WTC11 (cell line): ENCODE data around the gene TIMM8B. TPM values are rescaled to one million over a fixed set of nuclear protein-coding genes. Genes with fewer than 3 reads are reported as not detected.

Source experiments
- ATAC-seq: fragments of 200-7000 bp; cut with Tn5 transposase; 2 replicates; pipeline ENCODE4 v1.10.0; 2021; ENCODE audit warnings: mild to moderate bottlenecking, moderate library complexity
- CTCF ChIA-PET: fragments of 300-600 bp; sonication (Branson Sonifier 250); formaldehyde crosslinking; loops from one replicate; lab custom pipeline; 2021; ENCODE audit warnings: antibody characterized with exemption; lab: Charles Lee
- POLR2A ChIA-PET: fragments of 350-600 bp; sonication (Branson Sonifier 250); formaldehyde crosslinking; loops from one replicate; lab custom pipeline; 2021; ENCODE audit warnings: antibody characterized with exemption; lab: Charles Lee
- DNase-seq: peaks from one replicate; pipeline ENCODE4 v3.0.0; 2021; ENCODE audit warnings: low spot score
- H3K27ac Mint-ChIP-seq: 2 replicates; pipeline ENCODE4 v1.8.0; 2021; ENCODE audit warnings: mixed read lengths
- H3K27me3 Mint-ChIP-seq: 2 replicates; pipeline ENCODE4 v1.8.0; 2021; ENCODE audit warnings: low read depth, mild to moderate bottlenecking, moderate library complexity, mixed read lengths
- H3K36me3 Mint-ChIP-seq: 2 replicates; pipeline ENCODE4 v1.8.0; 2021; ENCODE audit warnings: mixed read lengths
- H3K4me1 Mint-ChIP-seq: 2 replicates; pipeline ENCODE4 v1.8.0; 2022; ENCODE audit warnings: mixed read lengths
- H3K4me3 Mint-ChIP-seq: 2 replicates; pipeline ENCODE4 v1.8.0; 2021; ENCODE audit warnings: mild to moderate bottlenecking, moderate library complexity, mixed read lengths
- H3K9me3 Mint-ChIP-seq: 2 replicates; pipeline ENCODE4 v1.8.0; 2021; ENCODE audit warnings: mixed read lengths
- ATF2 ChIP-seq: sonication (generic); formaldehyde crosslinking; IDR thresholded peaks from 2 replicates; pipeline ENCODE4 v1.8.1; 2022; ENCODE audit warnings: low read depth, missing genetic modification reagents, borderline replicate concordance
- ATF6 ChIP-seq: sonication (generic); formaldehyde crosslinking; IDR thresholded peaks from 2 replicates; pipeline ENCODE4 v1.8.1; 2023; ENCODE audit warnings: mild to moderate bottlenecking, missing genetic modification reagents
- CREB1 ChIP-seq: sonication (generic); formaldehyde crosslinking; IDR thresholded peaks from 2 replicates; pipeline ENCODE4 v1.8.0; 2023; ENCODE audit warnings: mild to moderate bottlenecking, missing genetic modification reagents
- ELF4 ChIP-seq: sonication (generic); formaldehyde crosslinking; IDR thresholded peaks from 2 replicates; pipeline ENCODE4 v1.8.1; 2022; ENCODE audit warnings: low read depth, mild to moderate bottlenecking, moderate library complexity, missing genetic modification reagents
- FOXP1 ChIP-seq: sonication (generic); formaldehyde crosslinking; IDR thresholded peaks from 2 replicates; pipeline ENCODE4 v1.8.0; 2022; ENCODE audit warnings: missing genetic modification reagents, mild to moderate bottlenecking, moderate library complexity, borderline replicate concordance
- GRHL2 ChIP-seq: fragments of 250-450 bp; sonication (Bioruptor Pico); IDR thresholded peaks from 2 replicates; pipeline ENCODE4 v1.8.0; 2022; ENCODE audit warnings: mild to moderate bottlenecking, moderate library complexity; ENCODE audit not compliant: insufficient replicate concordance, severe bottlenecking
- HMGA2 ChIP-seq: fragments of 250-450 bp; sonication (Bioruptor Pico); IDR thresholded peaks from 2 replicates; pipeline ENCODE4 v1.4.0; 2021; ENCODE audit warnings: mild to moderate bottlenecking, moderate library complexity
- HMGXB4 ChIP-seq: sonication (generic); formaldehyde crosslinking; IDR thresholded peaks from 2 replicates; pipeline ENCODE4 v1.8.1; 2023; ENCODE audit warnings: mild to moderate bottlenecking, moderate library complexity, missing genetic modification reagents
- JAZF1 ChIP-seq: fragments of 250-450 bp; sonication (Bioruptor Pico); IDR thresholded peaks from 2 replicates; pipeline ENCODE4 v1.9.0; 2021; ENCODE audit warnings: moderate library complexity, mild to moderate bottlenecking, inconsistent platforms
- NFE2L1 ChIP-seq: sonication (generic); formaldehyde crosslinking; IDR thresholded peaks from 2 replicates; pipeline ENCODE4 v1.8.1; 2023; ENCODE audit warnings: missing genetic modification reagents
- PRRX2 ChIP-seq: fragments of 250-450 bp; sonication (Bioruptor Pico); IDR thresholded peaks from 2 replicates; pipeline ENCODE4 v1.8.0; 2021; ENCODE audit warnings: mild to moderate bottlenecking
- RORB ChIP-seq: fragments of 250-450 bp; sonication (Bioruptor Pico); IDR thresholded peaks from 2 replicates; pipeline ENCODE4 v1.9.0; 2021; ENCODE audit warnings: mild to moderate bottlenecking
- SOX15 ChIP-seq: fragments of 250-450 bp; sonication (Bioruptor Pico); IDR thresholded peaks from 2 replicates; pipeline ENCODE4 v1.9.0; 2021; ENCODE audit warnings: mild to moderate bottlenecking
- TP53 ChIP-seq: sonication (generic); formaldehyde crosslinking; IDR thresholded peaks from 2 replicates; pipeline ENCODE4 v1.8.1; 2023; ENCODE audit warnings: mild to moderate bottlenecking, missing genetic modification reagents
- ZBTB43 ChIP-seq: sonication (generic); formaldehyde crosslinking; IDR thresholded peaks from 2 replicates; pipeline ENCODE4 v1.8.1; 2023; ENCODE audit warnings: mild to moderate bottlenecking, missing genetic modification reagents
- ZMAT4 ChIP-seq: fragments of 250-450 bp; sonication (Bioruptor Pico); IDR thresholded peaks from 2 replicates; pipeline ENCODE4 v1.9.0; 2021; ENCODE audit warnings: mild to moderate bottlenecking
- ZNF263 ChIP-seq: sonication (generic); formaldehyde crosslinking; IDR thresholded peaks from 2 replicates; pipeline ENCODE4 v1.8.1; 2022; ENCODE audit warnings: low read depth, mild to moderate bottlenecking, moderate library complexity, missing genetic modification reagents
- ZNF425 ChIP-seq: fragments of 250-450 bp; sonication (Bioruptor Pico); conservative IDR thresholded peaks from 2 replicates; pipeline ENCODE4 v1.9.0; 2021; ENCODE audit warnings: mild to moderate bottlenecking
- total RNA-seq: library from RNA; stranded (reverse); gene quantifications from 3 replicates; pipeline ENCODE4 v1.2.3, GENCODE V29; 2021
- TF ChIP-seq, protein P1 (sequence below): fragments of 250-450 bp; sonication (Bioruptor Pico); IDR thresholded peaks from 2 replicates; pipeline ENCODE4 v2.1.2; 2022; ENCODE audit warnings: mild to moderate bottlenecking, moderate library complexity
- TF ChIP-seq, protein P2 (sequence below): sonication (generic); formaldehyde crosslinking; IDR thresholded peaks from 2 replicates; pipeline ENCODE4 v1.8.1; 2023; ENCODE audit warnings: mild to moderate bottlenecking, missing genetic modification reagents, moderate library complexity
- TF ChIP-seq, protein P3 (sequence below): sonication (generic); formaldehyde crosslinking; conservative IDR thresholded peaks from 2 replicates; pipeline ENCODE4 v1.8.1; 2022; ENCODE audit warnings: mild to moderate bottlenecking, missing genetic modification reagents

TIMM8B gene
- total RNA-seq, 1 experiment from 2014 or later, result 88.2 TPM

DNA sequence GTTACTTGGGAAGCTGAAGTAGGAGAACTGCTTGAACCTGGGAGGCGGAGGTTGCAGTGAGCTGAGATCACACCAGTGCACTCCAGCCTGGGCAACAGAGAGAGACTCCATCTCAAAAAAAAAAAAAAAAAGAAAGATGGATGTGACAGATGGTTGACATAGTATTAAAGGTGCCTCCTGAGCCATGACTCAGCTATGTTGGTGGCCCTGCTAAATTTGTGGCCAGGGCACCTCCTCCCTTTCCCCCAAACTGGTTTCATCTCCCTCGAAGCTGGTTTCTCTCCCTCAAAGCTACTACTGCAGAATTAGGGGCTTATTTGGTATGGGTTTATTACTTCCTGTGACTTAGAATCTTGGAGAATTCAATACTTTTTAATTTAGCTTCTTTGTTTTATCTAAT lies 31.6 kb upstream of the TIMM8B start:
- H3K4me1 Mint-ChIP-seq, result no peaks in the 10 kb centered on the region
- H3K27me3 Mint-ChIP-seq, result no peaks in the 10 kb centered on the region
- no peaks in the 10 kb centered on the region for H3K36me3 Mint-ChIP-seq
- POLR2A ChIA-PET, result no interaction called here
- no peak overlapping the region for H3K4me3 Mint-ChIP-seq
- DNase-seq, result no peak
- TF ChIP-seq HMGXB4 (CRISPR knock-in tag), result no peak
- no peak for TF ChIP-seq PRRX2 (CRISPR knock-in tag)
- TF ChIP-seq, protein P1, sequence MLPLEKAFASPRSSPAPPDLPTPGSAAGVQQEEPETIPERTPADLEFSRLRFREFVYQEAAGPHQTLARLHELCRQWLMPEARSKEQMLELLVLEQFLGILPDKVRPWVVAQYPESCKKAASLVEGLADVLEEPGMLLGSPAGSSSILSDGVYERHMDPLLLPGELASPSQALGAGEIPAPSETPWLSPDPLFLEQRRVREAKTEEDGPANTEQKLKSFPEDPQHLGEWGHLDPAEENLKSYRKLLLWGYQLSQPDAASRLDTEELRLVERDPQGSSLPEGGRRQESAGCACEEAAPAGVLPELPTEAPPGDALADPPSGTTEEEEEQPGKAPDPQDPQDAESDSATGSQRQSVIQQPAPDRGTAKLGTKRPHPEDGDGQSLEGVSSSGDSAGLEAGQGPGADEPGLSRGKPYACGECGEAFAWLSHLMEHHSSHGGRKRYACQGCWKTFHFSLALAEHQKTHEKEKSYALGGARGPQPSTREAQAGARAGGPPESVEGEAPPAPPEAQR (CRISPR knock-in tag), result no peak
- TF ChIP-seq ATF2, result no peak
- TF ChIP-seq HMGA2 (CRISPR knock-in tag), result no peak
- TF ChIP-seq ZNF263 (CRISPR knock-in tag), result no peak
- no peak for TF ChIP-seq ZNF425 (CRISPR knock-in tag)
- TF ChIP-seq RORB (CRISPR knock-in tag), result no peak
- TF ChIP-seq, all 79 proteins: peak for 0
- Mint-ChIP-seq H3K27ac (no peak overlapping the region), H3K9me3 (peaks cover 6% of the 10 kb centered on the region; the same call in 1 of the 2 replicates)
- CTCF ChIA-PET, result no interaction called here
- no peak for ATAC-seq

DNA sequence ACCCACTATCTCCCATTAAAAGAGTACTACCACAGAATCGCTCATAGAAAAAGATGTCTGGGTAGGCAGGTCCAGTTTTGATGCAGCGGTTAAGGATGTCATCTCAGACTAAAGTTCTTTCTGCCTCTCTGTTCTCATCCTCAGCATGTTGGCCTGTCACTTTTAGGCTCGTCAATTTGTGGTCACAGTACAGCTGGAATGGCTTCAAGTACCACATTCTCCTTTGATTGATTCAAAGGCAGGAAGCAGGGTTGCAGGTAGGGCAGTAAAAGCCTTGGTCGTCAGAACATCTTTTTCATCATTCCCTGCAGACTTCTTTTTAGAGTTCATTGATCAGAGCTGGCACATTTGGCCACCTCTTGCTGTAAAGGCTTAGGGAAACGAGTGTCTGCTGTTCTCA lies 28.8 kb upstream of the TIMM8B start:
- no peak for ATAC-seq
- H3K4me1 Mint-ChIP-seq, result no peaks in the 10 kb centered on the region
- H3K27ac Mint-ChIP-seq, result no peak overlapping the region
- CTCF ChIA-PET, result interaction anchor here (4.0 kb wide), 1 partner anchor 165 kb away, joined by 29 read pairs; no protein-coding TSS in a partner anchor
- POLR2A ChIA-PET, result no interaction called here
- no peaks in the 10 kb centered on the region for H3K27me3 Mint-ChIP-seq
- DNase-seq, result no peak
- no peaks in the 10 kb centered on the region for H3K36me3 Mint-ChIP-seq
- H3K9me3 Mint-ChIP-seq, result peaks cover 6% of the 10 kb centered on the region; the same call in 1 of the 2 replicates
- H3K4me3 Mint-ChIP-seq, result no peak overlapping the region
- no peak for TF ChIP-seq ZNF425 (CRISPR knock-in tag)
- no peak for TF ChIP-seq ZMAT4
- no peak for TF ChIP-seq SOX15
- TF ChIP-seq CREB1 (CRISPR knock-in tag), result no peak
- TF ChIP-seq JAZF1 (CRISPR knock-in tag), result no peak
- no peak for TF ChIP-seq ELF4 (CRISPR knock-in tag)
- TF ChIP-seq, protein P2, sequence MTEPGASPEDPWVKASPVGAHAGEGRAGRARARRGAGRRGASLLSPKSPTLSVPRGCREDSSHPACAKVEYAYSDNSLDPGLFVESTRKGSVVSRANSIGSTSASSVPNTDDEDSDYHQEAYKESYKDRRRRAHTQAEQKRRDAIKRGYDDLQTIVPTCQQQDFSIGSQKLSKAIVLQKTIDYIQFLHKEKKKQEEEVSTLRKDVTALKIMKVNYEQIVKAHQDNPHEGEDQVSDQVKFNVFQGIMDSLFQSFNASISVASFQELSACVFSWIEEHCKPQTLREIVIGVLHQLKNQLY, result no peak
- no peak for TF ChIP-seq ZBTB43
- no peak for TF ChIP-seq TP53 (CRISPR knock-in tag)
- TF ChIP-seq NFE2L1, result no peak
- TF ChIP-seq ZNF263 (CRISPR knock-in tag), result no peak
- no peak for TF ChIP-seq GRHL2 (CRISPR knock-in tag)
- TF ChIP-seq, protein P3, sequence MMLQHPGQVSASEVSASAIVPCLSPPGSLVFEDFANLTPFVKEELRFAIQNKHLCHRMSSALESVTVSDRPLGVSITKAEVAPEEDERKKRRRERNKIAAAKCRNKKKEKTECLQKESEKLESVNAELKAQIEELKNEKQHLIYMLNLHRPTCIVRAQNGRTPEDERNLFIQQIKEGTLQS, result no peak
- TF ChIP-seq FOXP1 (CRISPR knock-in tag), result no peak
- no peak for TF ChIP-seq ATF6 (CRISPR knock-in tag)
